Gastrocnemius medialis (tissue), 4 donors: ENCODE data around the gene ADCY1. TPM values are rescaled to one million over a fixed set of nuclear protein-coding genes. Genes with fewer than 3 reads are reported as not detected.
A peak's percentile ranks its signal among the peaks of the same experiment; 100 is the strongest.

Experiments
- ATAC-seq, 2 donors: fragments of 150-250 bp; one replicate each; pipeline ENCODE4 v1.9.1; 2016
- DNase-seq, 2 donors: peaks; one replicate each; pipeline ENCODE4 v3.0.0-alpha.2; 2019
- H3K27ac ChIP-seq, 4 donors: fragments of 200-600 bp; sonication (generic); 1 replicate in 1 of 4; 2 replicates in 3 of 4; pipeline ENCODE4 v1.5.1; 2016 to 2018; ENCODE audit warnings: mild to moderate bottlenecking in 2 of 4, moderate library complexity in 1 of 4
- H3K27me3 ChIP-seq, 3 donors: fragments of 200-600 bp; sonication (generic) in 2 of 3; 1 replicate in 1 of 3; 2 replicates in 2 of 3; pipeline versions ENCODE4 v1.5.1 to v1.6.0; 2016 to 2019; ENCODE audit warnings: mild to moderate bottlenecking in 1 of 3, moderate library complexity in 1 of 3
- H3K36me3 ChIP-seq, 2 donors: fragments of 200-600 bp; sonication (generic) in 1 of 2; one replicate each; pipeline ENCODE4 v1.5.1; 2017 to 2018
- H3K4me1 ChIP-seq, 2 donors: fragments of 200-600 bp; sonication (generic) in 1 of 2; one replicate each; pipeline ENCODE4 v1.5.1; 2016 to 2017; ENCODE audit warnings: mild to moderate bottlenecking in 2 of 2
- H3K4me3 ChIP-seq, 4 donors: fragments of 200-600 bp; sonication (generic) in 3 of 4; 1 replicate in 1 of 4; 2 replicates in 3 of 4; pipeline ENCODE4 v1.5.1; 2016 to 2019; ENCODE audit warnings: mild to moderate bottlenecking in 2 of 4
- H3K9me3 ChIP-seq, 3 donors: fragments of 200-600 bp; sonication (generic) in 2 of 3; 1 replicate in 1 of 3; 2 replicates in 2 of 3; pipeline ENCODE4 v1.5.1; 2016 to 2019
- CTCF ChIP-seq, 5 experiments: fragments of 450-650 bp in 3 of 5; fragments of 200-600 bp in 2 of 5; sonication (generic) in 2 of 5; IDR thresholded peaks in 4 of 5; conservative IDR thresholded peaks in 1 of 5; 1 replicate in 4 of 5; 2 replicates in 1 of 5; pipeline ENCODE4 v1.5.1; 2016 to 2019; ENCODE audit warnings: antibody characterized with exemption in 5 of 5, mild to moderate bottlenecking in 3 of 5, moderate library complexity in 3 of 5
- POLR2A ChIP-seq, 2 donors: fragments of 450-650 bp; IDR thresholded peaks; one replicate each; pipeline ENCODE4 v1.6.1; 2017; ENCODE audit warnings: antibody characterized with exemption in 2 of 2, mild to moderate bottlenecking in 2 of 2, moderate library complexity in 2 of 2
- in situ Hi-C, 4 donors: fragments of 200-750 bp; cut with MboI; loops; one replicate each; pipeline versions ENCODE4 v1.15.0 to v1.8.0; 2017; ENCODE audit warnings: low sequenced_read_pairs in 4 of 4
- intact Hi-C: fragments of 100-400 bp; cut with DNase I; formaldehyde crosslinking; loops from one replicate; pipeline ENCODE4 v1.15.1; 2023; ENCODE audit warnings: low total_unique reads
- total RNA-seq, 4 donors: library from RNA; depleted of rRNA; stranded (reverse); fragments of >200 nt; gene quantifications; one replicate each; pipeline versions ENCODE4 v1.1.0 to v1.2.3, GENCODE V29; 2016

Gene ADCY1
- total RNA-seq, 4 donors from 2014 or later: 0.42 to 3.5 (median 1.4) TPM

GRCh38 chr7:45708046-45708950, 134.1 kb downstream of the ADCY1 start:
- ATAC-seq (no peak), DNase-seq (no peak)
- H3K4me3 ChIP-seq: no peak overlapping the region
- intact Hi-C loops: no loop called here
- no peaks in the 10 kb centered on the region for H3K36me3 ChIP-seq
- TF ChIP-seq POLR2A (IDR thresholded peaks at IDR 0.05) (no peak), CTCF (IDR thresholded peaks at IDR 0.05 in 4 of 5, conservative IDR thresholded peaks at IDR 0.05 in 1 of 5) (no peak)
- H3K4me1 ChIP-seq: peaks cover 0 to 2% of the 10 kb centered on the region in 2 donors
- no peaks in the 10 kb centered on the region for H3K27me3 ChIP-seq
- H3K27ac ChIP-seq: peak overlapping the region in 2 of 4 donors; percentile 55 to 59
- H3K9me3 ChIP-seq: no peaks in the 10 kb centered on the region
- in situ Hi-C loops: no loop called here

- ATAC-seq: peak; percentile 83 to 91
- Histone ChIP-seq H3K4me3 (no peak overlapping the region), H3K36me3 (no peaks in the 10 kb centered on the region), H3K9me3 (no peaks in the 10 kb centered on the region), H3K27me3 (no peaks in the 10 kb centered on the region), H3K27ac (peak overlapping the region; percentile 31 to 59 (median 53)), H3K4me1 (peaks cover 0 to 2% of the 10 kb centered on the region in 2 donors)
- no peak for TF ChIP-seq POLR2A (IDR thresholded peaks at IDR 0.05)
- TF ChIP-seq CTCF (IDR thresholded peaks at IDR 0.05 in 4 of 5, conservative IDR thresholded peaks at IDR 0.05 in 1 of 5): no peak
- DNase-seq: peak; percentile 40 to 70
- intact Hi-C loops (no loop called here), in situ Hi-C loops (no loop called here)
Measured at GRCh38 chr7:45709168-45710042, 135.2 kb downstream of the ADCY1 start.

- TF ChIP-seq POLR2A (IDR thresholded peaks at IDR 0.05) (no peak), CTCF (IDR thresholded peaks at IDR 0.05 in 4 of 5, conservative IDR thresholded peaks at IDR 0.05 in 1 of 5) (no peak)
- Histone ChIP-seq H3K36me3 (no peaks in the 10 kb centered on the region), H3K9me3 (no peaks in the 10 kb centered on the region), H3K4me3 (no peak overlapping the region), H3K27me3 (no peaks in the 10 kb centered on the region), H3K4me1 (peaks cover 0 to 2% of the 10 kb centered on the region in 2 donors), H3K27ac (peak overlapping the region in 1 of 4 donors; percentile 20)
- intact Hi-C loops: no loop called here
- in situ Hi-C loops: no loop called here
- ATAC-seq: no peak
- no peak for DNase-seq
Measured at GRCh38 chr7:45710271-45711160, 136.3 kb downstream of the ADCY1 start.

- Histone ChIP-seq H3K27ac (no peak overlapping the region), H3K36me3 (no peaks in the 10 kb centered on the region), H3K9me3 (no peaks in the 10 kb centered on the region), H3K27me3 (no peaks in the 10 kb centered on the region), H3K4me3 (no peak overlapping the region), H3K4me1 (peaks cover 0 to 2% of the 10 kb centered on the region in 2 donors)
- in situ Hi-C loops: no loop called here
- DNase-seq: no peak
- no peak for TF ChIP-seq POLR2A (IDR thresholded peaks at IDR 0.05)
- TF ChIP-seq CTCF (IDR thresholded peaks at IDR 0.05 in 4 of 5, conservative IDR thresholded peaks at IDR 0.05 in 1 of 5): no peak
- no peak for ATAC-seq
- intact Hi-C loops: no loop called here
Measured at GRCh38 chr7:45711161-45711490, 137.0 kb downstream of the ADCY1 start.
